CD4-positive, alpha-beta T cell treated with Interleukin-4 for 1 hour (primary cell): Measurements from ENCODE around the gene TGFA.

Experiments
- DNase-seq, 2 donors: peaks; one replicate each; pipeline ENCODE4 v3.0.0-alpha.2; 2020 to 2022

TGFA gene

DNA sequence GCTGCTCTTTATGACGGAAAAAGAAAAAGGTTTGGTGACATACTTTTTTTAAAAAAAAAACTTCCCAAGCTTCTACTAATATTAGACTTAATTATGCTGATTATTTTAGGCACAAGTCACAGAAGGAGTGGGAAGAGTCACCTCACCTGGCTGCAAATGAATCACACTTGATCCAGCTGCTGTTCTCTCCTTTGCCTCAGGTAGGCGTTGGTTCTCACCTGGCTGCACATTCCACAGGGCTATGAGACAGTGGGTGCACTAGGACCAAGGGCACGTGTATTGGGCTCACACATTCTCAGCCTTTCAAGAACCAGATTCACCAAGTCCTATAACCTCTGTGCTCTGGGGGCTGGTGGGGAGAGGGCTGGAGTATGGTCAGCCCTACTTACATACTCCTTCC is 93.3 kb downstream of the TGFA start:
- no peak for DNase-seq

DNA sequence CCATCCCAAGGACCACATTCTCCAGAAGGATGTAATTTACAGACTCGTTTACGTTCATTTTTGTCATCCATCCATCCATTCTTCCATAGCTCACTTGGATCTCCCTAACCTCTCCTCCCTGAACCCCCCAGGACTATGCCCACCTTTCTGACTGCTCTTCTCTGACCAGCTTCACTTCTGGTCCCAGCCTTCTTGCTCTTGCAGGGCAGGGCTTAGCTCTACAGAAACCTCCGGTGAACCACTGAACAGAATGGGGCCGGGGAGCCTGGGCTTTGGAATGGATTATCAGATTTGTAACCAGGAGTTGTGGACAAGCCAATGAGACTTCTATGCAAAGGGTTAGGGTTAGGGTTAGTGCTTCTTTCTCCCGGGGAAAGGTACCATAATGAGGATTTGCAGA is 95.0 kb downstream of the TGFA start:
- no peak for DNase-seq

DNA sequence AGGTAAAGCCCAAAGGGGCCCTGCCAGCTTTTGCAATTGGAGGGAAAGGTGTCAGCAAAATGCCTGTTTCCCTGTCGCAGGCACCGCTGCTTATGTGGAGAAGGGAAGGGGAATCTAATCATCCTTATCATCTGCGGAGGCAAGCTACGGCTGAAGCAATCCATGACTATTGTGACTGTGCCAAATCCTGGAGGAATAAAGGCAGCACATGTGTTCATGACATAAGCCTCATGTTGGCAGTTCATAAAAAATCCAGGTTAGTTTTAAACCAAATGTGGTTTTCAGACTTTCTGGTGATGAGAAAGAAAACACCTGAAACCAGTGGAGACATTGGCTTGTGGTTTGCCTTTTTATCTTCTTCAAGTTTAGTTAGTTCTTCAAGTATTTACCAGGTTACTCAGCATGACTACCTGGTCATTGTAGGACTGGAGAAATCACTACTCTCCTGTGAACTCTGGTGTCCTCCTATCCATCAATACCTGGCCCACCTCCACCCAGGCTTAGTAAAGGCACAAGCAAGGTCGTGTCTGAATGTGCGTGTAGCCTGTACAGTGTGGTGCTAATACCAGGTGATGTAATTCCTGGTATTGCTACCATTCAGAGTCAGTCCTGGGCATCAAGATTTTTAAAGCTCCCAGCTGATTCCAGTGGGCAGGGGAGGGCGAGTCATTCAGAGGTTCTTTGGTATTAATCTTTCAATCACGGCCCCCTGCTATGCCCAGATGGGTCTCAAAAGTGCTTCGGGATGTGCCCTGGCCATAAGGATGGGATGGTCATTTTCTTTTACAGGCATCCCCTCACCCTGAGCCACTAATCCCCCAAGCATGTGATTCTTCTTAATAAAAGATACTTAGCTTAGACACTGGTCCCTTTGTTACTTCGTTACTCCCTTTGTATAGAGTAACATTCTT is 96.8 kb downstream of the TGFA start:
- DNase-seq: no peak

DNA sequence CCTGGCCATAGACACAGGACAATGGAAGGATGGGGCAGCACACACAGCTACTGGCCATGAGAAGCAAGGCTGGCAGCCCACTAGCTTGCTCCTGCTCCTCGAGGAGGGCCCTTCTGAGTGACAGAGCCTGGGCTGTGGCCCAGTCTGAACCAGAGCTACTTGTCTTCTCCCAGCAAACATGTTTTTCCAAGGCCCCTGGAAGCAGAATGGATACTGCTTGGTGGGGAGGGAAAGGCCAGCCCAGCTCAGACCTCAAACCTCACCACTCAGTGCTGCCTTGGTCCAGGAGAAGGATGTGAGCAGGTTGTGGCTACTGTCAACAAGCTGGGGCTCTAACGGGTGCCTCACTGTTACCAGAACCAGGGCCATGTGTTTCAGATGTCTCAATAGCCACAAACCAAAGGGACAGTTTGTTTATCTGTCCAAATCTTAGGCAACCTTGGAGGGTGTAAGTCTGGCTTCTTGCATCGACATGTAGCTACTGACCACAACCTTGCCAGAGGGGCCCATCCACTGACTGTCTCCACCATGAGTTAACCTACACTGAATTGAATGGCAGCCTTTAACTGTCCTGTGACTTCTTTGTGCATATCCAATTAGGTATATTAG is 98.6 kb downstream of the TGFA start:
- no peak for DNase-seq

DNA sequence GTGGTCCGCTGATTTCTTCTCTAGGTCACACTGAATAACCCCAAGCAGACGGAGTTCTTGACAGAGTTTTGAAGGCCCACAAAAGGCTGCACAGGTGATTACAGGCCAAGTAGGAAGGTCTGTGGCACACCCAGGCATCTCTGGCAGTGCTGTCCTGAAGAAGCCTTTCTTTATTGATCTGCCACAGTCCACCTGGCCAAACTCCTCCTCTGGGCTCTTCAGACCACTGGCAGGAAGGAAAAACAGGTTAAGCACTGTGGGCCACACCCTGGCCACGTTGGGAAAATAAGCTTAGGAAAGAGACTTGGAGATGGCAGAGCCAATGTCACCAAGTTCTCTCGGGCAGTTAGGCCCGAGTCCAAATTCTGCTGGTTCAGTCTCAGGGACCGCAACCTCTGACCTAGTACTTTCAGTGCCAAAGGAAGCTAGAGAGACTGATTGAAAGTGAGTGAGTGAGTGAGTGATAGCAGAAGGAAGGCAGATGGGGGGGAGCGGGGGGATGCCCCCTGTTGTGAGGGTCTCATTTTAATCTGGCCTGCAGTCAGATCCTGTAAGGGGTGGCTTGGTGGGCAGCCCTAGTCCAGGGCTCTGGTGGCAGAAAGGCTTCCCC is 102.9 kb downstream of the TGFA start:
- DNase-seq: no peak

- no peak for DNase-seq
Observed at GRCh38 chr2:70448041-70448440, 105.6 kb downstream of the TGFA start.

GRCh38 chr2:70443726-70444125 is 109.9 kb downstream of the TGFA start:
- no peak for DNase-seq

GRCh38 chr2:70443078-70443465 is 110.6 kb downstream of the TGFA start:
- no peak for DNase-seq

- no peak for DNase-seq
Observed at GRCh38 chr2:70442301-70443077, 111.1 kb downstream of the TGFA start.

DNA sequence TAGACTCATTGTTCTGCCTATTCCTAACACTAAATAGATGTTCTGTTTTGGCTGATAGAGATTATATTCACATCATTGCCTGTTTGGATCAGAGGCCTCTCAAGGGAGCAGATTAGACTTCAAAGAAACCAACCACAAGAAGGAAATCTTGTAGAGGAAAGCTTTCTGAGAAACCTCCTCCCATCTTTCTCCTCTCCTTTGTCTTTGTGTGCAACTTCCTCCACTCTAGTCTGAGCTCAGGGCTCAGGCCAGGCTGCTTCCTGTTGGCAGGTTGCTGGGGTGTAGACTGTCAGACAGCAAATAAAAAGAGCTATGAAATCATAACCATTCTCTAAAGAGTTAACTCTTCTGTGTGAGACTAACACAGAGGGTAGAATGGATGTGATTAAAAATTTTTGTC is 113.0 kb downstream of the TGFA start:
- peak; percentile 55 to 61 for DNase-seq

GRCh38 chr2:70435138-70435537 is 118.5 kb downstream of the TGFA start:
- no peak for DNase-seq

DNA sequence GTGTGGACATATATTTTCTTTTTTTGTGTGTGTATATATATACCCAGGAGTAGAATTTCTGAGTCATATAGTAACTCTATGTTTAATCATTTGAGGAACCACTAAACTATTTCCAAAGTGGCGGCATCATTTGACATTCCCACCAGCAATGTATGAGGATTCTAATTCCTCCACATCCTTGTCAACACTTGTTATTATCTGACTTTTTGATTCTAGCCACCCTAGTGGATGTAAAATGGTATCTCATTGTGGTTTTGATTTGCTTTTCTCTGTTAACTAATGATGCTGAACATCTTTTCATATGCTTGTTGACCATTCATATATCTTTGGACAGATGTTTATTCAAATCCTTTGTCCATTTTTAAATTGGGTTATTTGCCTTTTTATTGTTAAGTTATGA is 120.3 kb downstream of the TGFA start:
- DNase-seq: no peak

DNA sequence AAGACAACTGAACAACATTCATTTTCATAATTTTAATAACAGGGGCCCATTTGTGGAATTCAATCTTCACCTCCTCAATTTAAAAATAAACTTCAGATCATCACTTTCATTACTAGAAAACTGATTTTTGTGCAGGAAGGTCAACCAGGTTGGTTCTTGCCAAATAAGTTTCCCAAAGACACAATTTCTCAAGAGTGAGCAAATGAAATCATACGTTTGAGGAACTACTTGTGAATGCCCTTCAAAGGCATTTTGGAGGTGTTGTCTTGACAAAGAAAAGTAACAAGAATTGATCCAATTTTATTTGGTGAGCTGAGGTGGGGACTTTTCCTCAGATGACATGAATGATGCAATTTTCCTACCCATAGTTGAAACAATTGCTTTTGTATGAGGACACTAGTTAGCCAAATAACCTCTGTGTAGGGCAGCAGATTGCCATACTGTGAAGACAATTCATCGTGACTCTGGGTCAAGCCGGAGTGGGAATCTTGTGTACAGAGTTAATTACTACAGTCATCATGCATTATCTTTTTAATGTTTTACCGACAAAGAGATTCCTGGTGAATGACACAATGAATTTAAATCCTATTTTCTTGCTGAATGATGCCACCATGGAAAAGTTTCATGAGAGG is 121.8 kb downstream of the TGFA start:
- no peak for DNase-seq

DNA sequence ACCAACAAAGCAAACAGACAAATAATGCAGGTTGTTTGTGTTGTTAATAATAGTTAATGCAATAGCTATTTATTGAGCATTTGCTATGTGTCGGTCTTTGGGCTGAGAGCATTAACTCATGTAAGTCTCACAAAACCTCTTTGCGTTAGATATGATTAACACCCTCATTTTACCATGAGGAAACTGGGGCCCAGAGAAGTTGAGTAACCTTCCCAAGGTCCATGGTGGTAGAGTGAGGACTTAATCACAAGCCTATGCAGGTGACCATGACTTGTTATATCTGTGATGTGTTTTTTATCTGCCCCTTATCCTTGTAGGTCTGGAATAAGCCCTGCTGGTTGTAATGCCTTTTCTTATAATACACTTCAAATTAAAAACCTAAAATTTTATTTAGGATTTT is 127.3 kb downstream of the TGFA start:
- no peak for DNase-seq

DNA sequence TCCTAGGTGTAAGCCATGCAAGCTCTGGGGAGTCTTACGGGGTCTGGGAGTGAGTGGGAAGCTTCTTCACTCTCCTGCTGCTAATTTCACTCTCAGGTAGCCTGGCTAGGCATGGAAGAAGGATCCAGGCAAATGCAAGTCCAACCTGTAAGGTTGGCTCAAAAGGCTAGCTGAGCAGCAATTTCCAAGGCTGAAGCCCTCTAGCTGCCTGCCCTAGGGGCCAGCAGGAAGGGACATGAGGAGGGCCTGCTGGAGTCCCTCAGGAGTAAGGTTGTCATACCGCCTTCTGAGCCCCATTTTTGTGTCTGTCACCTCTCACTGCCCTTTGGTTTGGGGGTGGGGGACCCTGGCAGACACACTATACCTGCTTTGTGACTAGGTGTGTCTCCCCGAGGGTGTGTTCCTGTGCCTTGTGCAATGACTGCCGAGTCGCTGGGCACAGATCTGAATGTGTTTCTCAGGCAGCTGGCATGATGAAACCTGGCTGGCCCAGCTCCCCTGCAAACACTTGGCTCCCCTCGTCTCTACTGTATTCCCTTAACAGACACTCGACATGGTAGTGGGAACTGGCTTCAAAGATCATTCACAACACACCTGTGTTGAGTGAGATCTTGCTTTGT is 127.8 kb downstream of the TGFA start:
- no peak for DNase-seq

DNA sequence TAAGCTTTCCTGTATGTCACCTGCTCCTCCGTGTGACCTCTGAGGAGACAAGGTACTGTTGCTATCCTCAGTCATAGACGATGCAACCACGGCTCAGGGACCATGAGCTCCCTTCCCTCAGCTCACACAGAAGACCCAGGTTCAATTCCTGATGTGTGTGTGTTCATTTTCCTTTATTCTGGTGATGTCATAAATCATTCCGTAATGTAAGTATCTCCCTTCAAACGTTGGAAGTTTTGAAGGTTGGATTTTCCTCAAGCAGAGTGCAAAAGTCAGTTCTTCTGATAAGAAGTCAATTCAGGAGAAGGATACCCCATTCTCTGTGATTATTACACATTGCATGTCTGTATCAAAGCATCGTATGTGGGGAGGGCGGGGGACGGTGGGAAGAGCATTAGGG is 132.9 kb downstream of the TGFA start:
- DNase-seq: no peak

DNA sequence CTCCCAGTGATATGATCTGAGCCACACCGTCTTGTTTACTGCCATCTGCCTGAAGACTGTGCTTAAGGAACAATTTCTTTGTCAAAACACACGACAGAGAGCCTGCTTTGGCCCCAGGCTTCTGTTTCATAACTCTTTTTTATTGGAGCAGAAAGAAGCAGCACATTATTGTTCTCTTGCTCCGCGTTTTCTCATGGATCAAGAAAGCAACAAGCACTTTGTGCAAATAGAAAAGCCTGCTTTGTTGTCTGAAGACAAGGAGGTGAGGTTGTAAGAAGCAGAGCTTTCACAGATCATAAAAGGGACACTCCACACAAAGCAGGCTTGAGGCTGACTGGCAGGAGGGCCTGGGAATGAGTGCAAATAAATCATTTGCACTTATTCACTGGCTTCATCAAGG is 133.5 kb downstream of the TGFA start:
- DNase-seq: no peak

DNA sequence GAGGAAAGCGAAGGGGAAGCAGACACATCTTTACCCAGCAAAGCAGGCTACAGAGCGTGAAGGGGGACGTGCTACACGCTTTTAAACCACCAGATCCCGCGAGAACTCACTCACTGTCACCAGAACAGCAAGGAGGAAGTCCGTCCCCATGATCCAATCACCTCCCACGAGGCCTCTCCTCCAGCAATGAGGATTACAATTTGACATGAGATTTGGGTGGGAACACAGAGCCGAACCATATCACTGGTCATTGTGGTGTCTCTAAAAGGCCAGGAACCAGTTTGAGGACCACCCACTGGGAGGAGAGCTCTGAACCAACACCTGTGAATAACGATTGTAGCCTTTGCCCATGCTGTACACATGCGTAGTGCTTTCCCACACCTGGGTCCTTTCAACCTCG is 135.1 kb downstream of the TGFA start:
- DNase-seq: no peak

- no peak for DNase-seq
Observed at GRCh38 chr2:70417011-70417410, 136.6 kb downstream of the TGFA start.

- DNase-seq: no peak
Observed at GRCh38 chr2:70412294-70413070, 141.1 kb downstream of the TGFA start.

GRCh38 chr2:70411483-70412125 is 142.0 kb downstream of the TGFA start:
- DNase-seq: no peak
